ENCODE measurements around the gene SH3TC2.

The SH3TC2 gene

DNA sequence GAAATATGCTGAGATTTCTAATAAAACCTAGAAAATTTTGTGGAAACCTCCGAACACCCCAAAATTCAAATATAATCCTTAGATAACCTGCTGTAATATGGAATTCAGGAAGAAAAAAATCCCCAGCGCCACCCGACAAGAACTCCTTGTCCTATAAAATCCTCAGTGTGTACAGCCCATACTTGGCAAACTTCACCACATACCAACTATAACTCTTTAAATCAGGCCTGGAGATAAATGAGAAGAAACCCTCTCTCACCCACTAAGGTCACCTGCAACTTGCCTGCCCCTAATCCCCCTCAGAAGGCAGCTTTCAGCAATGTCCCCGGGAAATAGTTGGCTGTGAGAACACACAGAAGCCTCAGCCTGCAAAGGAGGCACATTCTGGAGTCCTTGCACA lies 90.5 kb downstream of the SH3TC2 start:
- no peak for DNase-seq (ENCODE audit: low read depth in 2 of 2)

DNA sequence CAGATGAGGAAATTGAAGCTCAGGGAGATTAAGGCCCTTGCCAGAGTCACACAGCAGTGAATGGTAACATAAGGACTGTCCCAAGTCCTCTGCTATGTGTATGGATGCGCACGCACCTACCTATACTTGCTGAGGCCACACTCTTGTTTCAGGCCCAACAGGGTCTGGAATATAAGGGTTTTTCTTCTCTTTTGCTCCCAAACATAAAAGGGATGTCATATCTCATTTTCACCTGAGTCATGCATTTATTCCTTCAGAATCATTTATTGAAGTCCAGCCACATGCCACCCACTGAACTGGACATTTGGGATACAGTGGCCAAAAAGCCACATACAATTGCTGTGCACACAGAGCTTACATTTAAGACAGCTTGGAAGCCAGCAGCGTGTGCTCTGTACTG lies 92.0 kb downstream of the SH3TC2 start:
- no peak for DNase-seq (ENCODE audit: low read depth in 2 of 2)

DNA sequence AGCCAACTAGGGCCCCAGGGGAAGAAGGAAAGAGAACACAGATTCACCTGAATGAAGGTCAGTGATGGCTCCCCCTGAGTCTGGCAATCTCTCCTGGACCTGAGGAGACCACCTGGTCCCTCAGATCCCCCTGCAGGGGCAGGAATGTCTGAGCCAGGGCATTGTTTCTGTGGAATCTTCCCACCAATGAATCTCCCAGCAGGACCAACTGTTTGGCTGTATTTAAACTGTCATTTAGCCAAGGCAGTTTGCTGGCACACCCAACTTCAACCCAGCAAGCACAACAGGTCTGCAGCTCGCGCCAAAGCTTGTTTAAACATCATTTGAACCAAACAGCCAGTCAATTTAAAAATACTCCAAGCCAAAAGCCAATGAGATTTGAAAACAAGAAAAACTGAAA lies 92.6 kb downstream of the SH3TC2 start:
- DNase-seq (ENCODE audit: low read depth in 2 of 2), result no peak

DNA sequence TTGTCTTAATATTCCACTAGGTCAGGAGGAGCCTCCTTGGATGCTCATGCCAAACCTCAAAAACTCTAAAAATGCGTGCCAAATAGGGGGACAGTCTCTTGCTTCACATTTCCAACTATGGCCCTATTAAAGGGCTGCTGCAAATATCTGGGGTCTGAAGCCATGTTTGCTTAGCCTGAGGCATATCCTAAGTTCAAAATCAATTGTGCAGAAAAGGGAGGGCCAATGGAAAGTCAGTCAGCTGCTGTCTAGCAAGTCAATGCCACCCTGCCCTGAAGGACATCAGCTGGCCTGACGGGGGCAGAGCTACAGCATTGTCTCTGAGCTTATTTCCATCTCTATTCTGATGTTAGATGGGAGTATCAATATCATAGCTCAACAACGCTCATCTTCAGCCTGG lies 93.6 kb downstream of the SH3TC2 start:
- DNase-seq (ENCODE audit: low read depth in 2 of 2), result no peak

DNA sequence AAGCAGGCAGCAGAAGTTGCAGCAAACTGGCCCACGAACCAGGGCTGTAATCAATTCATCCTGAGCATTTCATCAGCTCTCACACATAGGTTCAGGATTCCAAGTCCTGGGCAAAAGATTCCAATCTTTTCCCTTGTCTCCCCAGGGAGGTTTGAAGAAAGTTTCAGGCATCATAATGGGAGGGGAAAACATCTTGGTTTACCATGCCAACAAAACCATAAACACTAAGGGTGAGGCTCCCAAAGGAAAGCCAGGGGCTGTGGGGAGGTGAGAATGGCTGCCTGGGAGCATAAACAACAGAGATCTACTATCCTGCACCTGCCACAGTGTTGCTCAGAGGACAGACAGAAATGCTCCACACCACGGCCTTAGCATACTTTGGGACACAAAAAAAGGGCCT lies 94.6 kb downstream of the SH3TC2 start:
- no peak for DNase-seq (ENCODE audit: low read depth in 2 of 2)

DNA sequence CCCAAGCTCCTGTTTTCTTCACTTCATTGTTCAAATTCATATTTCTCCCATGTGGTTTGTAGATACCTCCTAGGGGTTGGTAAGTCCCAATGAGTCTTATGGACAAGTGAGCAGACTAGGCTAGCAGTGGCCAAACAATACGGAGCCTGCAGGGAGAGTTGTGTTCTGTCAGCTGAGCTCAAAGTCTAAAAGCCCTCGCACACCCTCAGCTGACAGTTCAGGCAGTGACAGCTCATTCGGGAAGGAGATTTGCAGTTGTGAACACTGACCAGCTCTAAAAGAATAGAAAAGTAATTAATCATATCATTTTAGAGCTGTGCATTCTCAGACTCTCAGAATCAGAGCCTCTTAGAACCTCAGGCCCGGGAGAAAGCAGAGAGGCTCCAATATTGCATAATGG lies 95.1 kb downstream of the SH3TC2 start:
- DNase-seq (ENCODE audit: low read depth in 2 of 2), result no peak

DNA sequence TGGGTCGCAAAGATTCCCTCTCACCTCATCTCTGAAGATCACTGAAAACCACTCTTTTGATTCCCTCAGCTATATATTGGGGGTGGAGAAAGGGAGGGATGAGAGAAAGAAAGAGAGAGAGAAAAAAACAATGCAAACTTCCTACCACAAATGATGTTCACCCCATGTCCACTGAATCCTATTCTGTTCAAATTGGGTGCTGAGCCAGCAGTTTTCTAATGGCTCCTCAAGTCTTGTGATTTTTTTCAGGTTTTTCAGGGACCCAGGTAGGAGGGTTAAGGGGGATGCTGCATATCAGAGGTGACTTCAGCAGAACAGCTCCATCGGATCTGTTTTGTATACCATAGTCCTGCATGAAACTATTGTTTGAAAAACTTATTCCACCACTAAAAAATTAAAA lies 95.9 kb downstream of the SH3TC2 start:
- no peak for DNase-seq (ENCODE audit: low read depth in 2 of 2)

DNA sequence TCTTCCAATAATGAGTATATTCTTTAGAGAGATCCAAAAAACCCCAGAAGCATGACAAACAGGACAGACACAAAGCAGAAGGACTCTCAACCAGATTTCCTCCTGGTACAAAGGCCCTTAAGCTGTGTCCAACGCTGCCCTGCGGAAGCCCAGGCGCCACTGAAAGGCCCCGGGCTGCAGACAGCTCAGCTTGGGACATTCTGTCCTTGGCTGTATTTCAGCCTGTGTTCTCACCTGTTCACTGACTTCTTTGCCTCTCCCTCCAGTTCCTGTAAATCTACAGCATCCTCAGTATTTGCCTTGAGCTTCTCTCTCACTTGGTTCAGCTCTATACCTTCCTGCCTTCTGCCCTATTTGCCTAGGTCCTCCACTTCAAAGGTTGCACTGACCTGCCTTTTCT lies 96.5 kb downstream of the SH3TC2 start:
- DNase-seq (ENCODE audit: low read depth in 2 of 2), result no peak

DNA sequence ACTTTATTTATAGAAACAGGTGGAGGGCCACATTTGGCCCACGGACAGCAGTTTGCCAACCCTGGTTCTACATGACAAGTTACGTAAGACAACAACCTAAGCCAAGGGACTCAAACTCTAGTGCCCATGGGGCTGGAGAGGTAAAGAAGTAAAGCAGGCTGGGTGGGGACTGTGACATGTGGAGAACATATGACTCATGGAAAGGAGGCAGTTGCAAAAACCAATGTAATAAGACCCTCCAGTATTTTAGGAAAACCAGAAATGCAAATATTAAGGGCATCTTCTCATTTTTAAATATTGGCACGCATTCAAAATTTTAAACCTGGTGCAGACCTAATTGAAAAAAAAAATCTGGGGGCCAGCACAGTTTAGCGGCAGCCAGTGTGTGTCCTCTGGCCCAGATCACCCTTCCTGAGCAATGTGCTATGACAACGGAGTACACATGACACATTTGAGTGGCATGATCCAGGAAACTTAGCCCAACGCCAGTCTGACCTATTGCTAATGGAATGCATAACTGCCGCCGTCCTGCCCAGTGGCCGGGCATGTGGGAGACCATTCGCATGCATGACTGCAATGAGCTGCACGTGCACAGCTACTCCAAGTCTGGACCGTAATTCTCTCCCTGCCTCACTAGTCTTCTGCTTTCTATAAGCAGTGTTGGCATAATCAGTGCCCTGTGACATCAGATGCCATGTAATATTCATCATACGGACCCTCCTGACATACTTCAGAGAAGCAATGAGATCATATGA lies 97.2 kb downstream of the SH3TC2 start:
- peak; percentile 64 to 66 for DNase-seq (ENCODE audit: low read depth in 2 of 2)

DNA sequence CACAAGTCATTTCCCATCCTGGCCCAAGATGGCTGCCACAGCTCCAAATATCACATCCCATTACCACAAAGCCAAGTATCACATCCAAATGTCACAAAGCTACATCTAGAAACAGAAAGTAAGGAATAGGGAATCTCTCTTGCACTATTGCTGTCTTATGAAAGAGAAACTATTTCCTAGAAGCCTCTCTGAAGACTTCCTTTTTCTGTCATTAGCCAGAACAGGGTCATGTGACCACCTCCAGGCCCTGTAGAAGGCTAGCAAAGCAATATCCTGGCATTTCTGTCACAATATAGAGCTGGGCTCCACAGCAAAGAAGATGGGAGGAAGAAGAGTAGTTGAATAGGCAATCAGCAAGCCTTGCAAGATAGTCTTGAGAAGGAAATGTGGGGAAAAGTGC lies 99.2 kb downstream of the SH3TC2 start:
- no peak for DNase-seq (ENCODE audit: low read depth in 2 of 2)

DNA sequence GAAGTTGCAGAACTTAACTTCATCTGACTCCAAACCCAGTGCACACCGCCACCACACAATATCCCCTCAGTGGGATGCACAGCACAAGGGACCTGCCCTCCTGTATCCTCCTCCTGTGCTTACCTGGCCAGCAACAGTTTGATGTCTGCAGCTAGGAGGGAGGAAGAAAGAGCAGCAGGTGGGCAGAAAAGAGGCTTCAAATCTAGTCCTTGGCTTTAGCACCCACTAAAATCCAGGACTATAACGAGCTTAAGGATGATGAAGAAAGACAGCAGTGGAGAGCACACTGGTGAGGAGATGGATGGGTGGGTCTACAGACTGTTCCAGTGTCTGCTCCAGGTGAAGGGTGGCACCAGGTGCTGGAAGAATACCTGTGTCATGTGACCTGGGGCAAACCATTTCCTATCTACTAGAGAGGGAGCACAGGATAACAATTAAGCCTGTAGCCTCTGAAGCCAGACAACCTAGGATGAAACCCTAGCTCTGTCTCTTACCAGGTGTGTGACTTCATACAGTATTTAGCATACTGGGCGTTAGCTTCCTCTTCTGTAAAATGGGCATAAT lies 100.0 kb downstream of the SH3TC2 start:
- DNase-seq (ENCODE audit: low read depth in 2 of 2), result no peak

DNA sequence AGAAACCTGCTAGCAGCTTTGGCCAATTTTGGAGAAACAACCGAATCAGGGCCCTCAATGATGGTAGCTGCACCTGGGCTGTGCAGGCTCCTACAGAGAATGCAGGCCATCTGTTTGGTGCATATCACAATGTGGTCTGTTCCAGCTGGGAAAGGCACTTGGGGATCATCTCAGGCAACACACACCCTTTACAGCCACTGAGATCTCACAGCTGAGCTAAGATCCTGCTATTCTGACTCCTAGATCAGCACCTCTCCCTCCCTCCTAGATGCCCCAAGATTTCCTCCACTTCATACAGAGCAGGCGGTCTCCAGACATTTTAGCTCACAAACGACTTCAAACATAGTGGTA lies 100.7 kb downstream of the SH3TC2 start:
- DNase-seq (ENCODE audit: low read depth in 2 of 2), result no peak

DNA sequence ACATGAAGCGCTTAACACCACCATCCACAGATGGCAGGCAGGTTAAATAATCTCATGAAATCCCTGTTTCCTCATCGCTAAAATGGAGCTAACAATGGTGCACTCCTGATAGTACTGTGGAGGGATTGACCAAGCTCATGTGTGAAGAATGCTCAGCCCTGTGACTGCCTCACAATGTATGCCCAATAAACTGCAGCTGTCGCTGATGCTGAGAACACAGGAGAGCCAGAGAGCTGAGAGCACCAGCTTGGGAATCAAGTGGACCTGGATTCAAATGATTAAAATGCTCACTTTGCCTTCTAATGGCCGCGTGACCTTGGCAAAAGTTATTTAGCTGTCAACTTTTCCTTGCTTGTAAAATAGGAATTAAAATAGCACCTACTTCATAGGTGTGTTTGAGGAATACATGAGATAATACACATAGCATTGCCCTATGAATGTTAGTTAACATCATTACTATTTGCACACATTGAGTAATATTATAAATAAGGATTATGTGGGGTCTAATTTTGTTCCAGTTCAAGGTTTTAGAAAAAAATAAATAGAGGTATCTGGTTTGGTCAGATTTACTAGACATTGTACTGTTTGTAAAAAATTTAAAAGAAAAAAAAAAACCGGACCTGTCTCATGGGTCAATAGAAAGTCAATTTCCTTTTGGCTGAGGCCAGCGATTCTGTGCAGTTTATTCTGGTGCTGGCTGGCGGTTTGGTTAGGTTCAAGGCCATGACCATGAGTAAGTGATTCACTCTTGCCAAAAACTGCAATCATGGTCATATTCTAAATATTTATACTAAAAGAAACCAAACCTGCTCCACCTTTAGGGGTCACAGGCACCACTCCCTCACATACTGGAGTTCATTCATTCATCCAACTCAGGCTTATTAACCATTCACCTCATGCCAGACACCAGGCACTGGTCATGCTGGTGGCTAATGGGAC lies 101.3 kb downstream of the SH3TC2 start:
- DNase-seq (ENCODE audit: low read depth in 2 of 2), result no peak

DNA sequence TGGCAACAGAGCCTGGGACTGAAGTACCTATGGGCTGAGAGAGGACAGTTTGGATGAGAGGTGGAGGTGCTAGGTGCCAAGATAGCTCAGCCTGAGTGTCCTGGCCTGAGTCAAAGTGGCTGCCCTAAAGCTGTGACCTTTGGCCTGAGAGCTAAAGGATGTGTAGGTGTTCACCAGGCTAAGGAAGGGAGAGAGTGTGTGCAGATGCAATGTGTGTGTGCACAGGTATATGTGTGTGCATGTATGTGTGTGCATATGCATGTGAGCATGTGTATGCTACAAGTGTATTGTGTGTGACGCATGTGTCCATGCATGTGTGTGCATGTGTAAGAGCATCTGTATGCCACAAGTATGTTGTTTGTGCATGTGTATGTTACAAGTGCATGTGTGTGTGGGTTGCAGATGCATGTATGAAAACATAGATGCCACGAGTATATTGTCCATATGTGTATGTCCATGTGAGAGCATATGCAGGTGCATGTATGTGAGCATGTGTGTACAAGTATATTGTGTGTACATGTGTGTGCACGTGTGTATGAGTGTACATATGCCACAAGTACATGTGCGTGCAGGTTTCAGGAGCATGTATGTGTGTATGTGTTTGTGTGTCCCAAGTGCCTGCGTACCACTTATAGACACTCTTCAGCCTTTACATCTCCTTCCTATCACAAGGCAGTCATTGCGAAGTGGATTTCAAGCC lies 102.6 kb downstream of the SH3TC2 start:
- no peak for DNase-seq (ENCODE audit: low read depth in 2 of 2)

DNA sequence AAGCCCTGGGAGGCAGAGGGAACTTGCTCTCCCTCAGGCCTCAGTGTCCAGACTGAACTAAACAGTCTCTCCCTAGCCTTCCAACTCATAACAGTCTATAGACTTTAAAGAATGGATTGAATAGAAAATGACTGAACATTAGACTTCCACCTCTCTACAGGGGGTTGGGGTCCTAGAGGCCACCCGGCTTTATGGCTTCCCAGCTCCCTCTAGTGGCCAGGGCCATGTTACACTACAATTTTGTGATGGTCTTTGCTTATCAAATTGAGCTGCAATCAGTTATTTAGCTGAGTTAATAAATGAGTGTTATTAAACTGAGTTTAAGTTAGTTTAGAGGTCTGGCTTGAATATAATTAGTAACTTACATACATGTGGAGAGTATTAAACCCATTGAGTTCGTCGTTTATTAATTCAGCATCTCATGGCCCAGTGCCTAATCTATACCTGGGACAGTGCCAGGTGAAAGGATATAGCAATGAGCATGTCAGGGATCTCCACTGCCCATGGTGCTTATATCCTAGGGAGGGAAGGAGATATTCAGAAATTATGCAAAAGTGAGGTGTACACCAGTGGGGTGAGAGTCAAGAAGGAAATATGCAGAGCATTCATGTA lies 105.2 kb downstream of the SH3TC2 start:
- no peak for DNase-seq (ENCODE audit: low read depth in 2 of 2)

DNA sequence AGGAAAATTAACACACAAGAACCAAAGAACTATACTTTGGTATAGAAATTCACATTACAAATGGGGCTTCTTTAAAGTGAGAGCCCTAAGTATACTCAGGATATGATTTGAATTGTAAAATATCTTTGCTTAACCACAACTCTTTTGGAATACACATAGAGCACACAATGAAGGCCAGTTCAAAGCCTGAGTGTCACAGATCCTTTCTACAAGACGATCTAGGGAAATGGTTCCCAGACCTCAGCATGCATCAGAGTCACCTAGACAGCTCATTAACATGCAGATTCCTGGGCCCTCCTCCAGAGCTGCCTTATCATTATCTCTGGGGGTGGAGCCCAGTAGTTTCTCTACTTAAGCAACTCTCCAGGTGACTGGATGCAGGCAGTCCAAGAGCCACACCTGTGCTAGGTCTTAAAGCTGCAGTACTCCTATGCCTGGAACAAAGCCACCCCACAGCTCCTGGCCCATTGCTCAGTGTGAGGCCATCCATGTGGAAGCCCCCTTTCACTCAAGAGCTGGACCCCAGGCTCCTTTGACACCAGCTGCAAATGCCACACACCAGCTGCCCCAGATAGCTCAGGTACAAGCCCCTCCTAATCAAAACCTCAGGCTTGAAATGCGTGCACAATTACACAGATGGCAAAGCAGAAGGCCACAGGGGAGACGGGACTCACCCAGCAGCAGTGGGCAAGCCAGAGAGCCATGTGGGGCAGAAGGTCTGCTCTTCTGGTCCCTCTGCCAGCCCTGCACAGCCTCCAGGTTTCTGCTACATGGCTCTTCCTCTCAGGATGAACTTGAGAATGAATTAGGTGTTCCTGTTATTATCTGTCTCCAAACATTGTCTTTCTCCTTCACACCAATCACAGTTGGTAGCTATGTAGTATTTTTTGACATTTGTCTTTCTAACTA lies 106.1 kb downstream of the SH3TC2 start:
- no peak for DNase-seq (ENCODE audit: low read depth in 2 of 2)

Measured in fibroblast of skin of left quadriceps (primary cell).